Hepatocyte (in vitro differentiated cells): Measurements from ENCODE around the gene TNIP3.

Source experiments
- CTCF ChIP-seq: fragments of 200-600 bp; sonication (generic); IDR thresholded peaks from 2 replicates; pipeline ENCODE4 v1.5.1; 2016; ENCODE audit warnings: antibody characterized with exemption, mild to moderate bottlenecking; ENCODE audit not compliant: poor library complexity
- EZH2 ChIP-seq: fragments of 200-600 bp; sonication (generic); IDR thresholded peaks from 2 replicates; pipeline ENCODE4 v1.6.1; 2016; ENCODE audit warnings: antibody characterized with exemption, mild to moderate bottlenecking, borderline replicate concordance
- EZH2phosphoT487 ChIP-seq: fragments of 200-600 bp; sonication (generic); IDR thresholded peaks from one replicate; pipeline ENCODE4 v1.6.1; 2018; ENCODE audit warnings: antibody characterized with exemption, mild to moderate bottlenecking, low read depth, moderate library complexity; ENCODE audit not compliant: unreplicated experiment, severe bottlenecking

- TF ChIP-seq EZH2phosphoT487, result no peak
- peak; percentile 36 for TF ChIP-seq CTCF
- no peak for TF ChIP-seq EZH2
Measured at GRCh38 chr4:121112530-121112929, 51.6 kb downstream of the TNIP3 start.
